Measurements from ENCODE around the gene ZFYVE28. TPM values are rescaled to one million over a fixed set of nuclear protein-coding genes. Genes with fewer than 3 reads are reported as not detected.

The ZFYVE28 gene
- total RNA-seq, 1 experiment from 2014 or later, result 0.82 TPM

DNA sequence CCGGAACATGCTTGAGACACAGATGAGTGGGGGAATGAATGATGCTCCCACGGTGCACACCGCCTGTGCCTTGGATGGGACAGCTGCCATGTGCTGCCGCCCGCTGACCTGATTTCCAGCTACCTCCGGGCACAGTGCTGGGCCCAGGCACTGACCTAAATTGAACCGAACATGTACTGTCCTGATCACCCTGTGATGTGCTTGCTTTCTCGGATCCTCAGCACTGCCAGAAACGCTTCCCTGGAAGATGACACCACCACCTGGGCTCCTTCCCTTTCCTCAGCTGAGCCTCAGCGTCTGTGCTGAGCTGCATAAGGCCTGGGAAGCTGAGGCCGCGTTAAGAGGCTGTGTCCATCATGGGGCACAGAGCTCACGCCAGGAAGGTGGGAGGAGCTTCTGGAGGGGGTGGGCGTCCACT is 117.2 kb downstream of the ZFYVE28 start:
- Mint-ChIP-seq H3K4me1 (ENCODE audit: low read depth, unreplicated experiment) (no peaks in the 10 kb centered on the region), H3K4me3 (ENCODE audit: unreplicated experiment) (no peak overlapping the region), H3K9me3 (ENCODE audit: unreplicated experiment) (peaks cover 8% of the 10 kb centered on the region), H3K27me3 (ENCODE audit: insufficient read depth, unreplicated experiment) (peaks cover 10% of the 10 kb centered on the region), H3K36me3 (ENCODE audit: insufficient read depth, unreplicated experiment) (peaks cover 10% of the 10 kb centered on the region), H3K27ac (ENCODE audit: unreplicated experiment) (no peak overlapping the region)
- ChIA-PET CTCF (interaction anchor here (0.6 kb wide), 1 partner anchor 1077 kb away, joined by 3 read pairs; no protein-coding TSS in a partner anchor), POLR2A (no interaction called here)
- Histone ChIP-seq H3K9me3 (no peaks in the 10 kb centered on the region), H3K27me3 (replicated peaks; ENCODE audit: control insufficient read depth, insufficient read depth, low read length) (no peaks in the 10 kb centered on the region), H3K4me3 (ENCODE audit: low read depth, low read length) (no peak overlapping the region), H3K4me1 (no peaks in the 10 kb centered on the region), H3K36me3 (ENCODE audit: control insufficient read depth, insufficient read depth, low read length) (no peaks in the 10 kb centered on the region)
- no peak for DNase-seq
- TF ChIP-seq, protein P1, sequence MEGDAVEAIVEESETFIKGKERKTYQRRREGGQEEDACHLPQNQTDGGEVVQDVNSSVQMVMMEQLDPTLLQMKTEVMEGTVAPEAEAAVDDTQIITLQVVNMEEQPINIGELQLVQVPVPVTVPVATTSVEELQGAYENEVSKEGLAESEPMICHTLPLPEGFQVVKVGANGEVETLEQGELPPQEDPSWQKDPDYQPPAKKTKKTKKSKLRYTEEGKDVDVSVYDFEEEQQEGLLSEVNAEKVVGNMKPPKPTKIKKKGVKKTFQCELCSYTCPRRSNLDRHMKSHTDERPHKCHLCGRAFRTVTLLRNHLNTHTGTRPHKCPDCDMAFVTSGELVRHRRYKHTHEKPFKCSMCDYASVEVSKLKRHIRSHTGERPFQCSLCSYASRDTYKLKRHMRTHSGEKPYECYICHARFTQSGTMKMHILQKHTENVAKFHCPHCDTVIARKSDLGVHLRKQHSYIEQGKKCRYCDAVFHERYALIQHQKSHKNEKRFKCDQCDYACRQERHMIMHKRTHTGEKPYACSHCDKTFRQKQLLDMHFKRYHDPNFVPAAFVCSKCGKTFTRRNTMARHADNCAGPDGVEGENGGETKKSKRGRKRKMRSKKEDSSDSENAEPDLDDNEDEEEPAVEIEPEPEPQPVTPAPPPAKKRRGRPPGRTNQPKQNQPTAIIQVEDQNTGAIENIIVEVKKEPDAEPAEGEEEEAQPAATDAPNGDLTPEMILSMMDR (IDR thresholded peaks at IDR 0.05; ENCODE audit: insufficient read depth in 1 of 2, low read depth in 1 of 2, low read length in 1 of 2, severe bottlenecking in 1 of 2, unreplicated experiment in 1 of 2), result no peak
- intact Hi-C loops (cut with micrococcal nuclease; ENCODE audit: unreplicated experiment), result no loop called here
- no TSS peak for BruUV-seq (replicated peaks)

DNA sequence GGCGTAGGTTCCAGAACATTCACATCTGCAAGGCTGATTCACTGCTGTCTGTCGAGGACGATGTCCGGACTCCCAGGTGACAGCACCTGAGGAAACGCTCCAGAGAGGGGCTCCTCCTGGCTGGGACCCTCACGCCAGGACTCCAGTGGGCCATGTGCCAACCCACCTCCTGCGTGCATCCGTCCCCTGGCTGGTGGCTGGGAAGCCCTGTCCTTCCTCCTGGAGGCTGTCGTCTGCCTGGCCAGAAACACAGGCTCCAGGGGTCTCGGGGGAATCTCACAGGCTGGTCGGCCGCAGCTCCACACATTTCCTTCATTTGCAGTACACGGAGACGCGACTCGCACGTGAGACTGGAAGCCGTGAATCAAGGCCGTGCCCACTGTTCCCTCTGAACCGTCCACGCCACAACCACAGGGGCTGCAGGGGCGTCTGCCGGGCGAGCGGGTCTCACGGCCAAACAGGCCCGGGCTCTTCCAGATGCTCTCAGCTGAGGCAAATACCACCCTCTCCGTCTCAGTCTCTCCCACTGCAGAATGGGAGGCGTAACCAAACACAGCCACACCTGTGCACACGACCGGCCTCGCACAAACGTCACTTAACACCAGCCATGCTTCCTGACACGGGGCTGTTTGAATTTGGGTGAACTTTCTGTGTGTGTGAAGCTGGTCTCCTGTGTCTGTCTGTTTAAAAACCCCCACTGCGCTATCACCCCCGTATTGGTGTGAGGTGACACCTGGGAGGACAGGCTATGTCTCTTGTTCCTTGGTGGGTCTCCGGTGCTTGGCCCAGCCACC is 117.8 kb downstream of the ZFYVE28 start:
- H3K27me3 ChIP-seq (replicated peaks; ENCODE audit: control insufficient read depth, insufficient read depth, low read length), result no peaks in the 10 kb centered on the region
- H3K27ac Mint-ChIP-seq (ENCODE audit: unreplicated experiment), result no peak overlapping the region
- intact Hi-C loops (cut with micrococcal nuclease; ENCODE audit: unreplicated experiment), result no loop called here
- no peak overlapping the region for H3K4me3 ChIP-seq (ENCODE audit: low read depth, low read length)
- no peak overlapping the region for H3K4me3 Mint-ChIP-seq (ENCODE audit: unreplicated experiment)
- no peak for DNase-seq
- ChIA-PET POLR2A (no interaction called here), CTCF (no interaction called here)
- H3K27me3 Mint-ChIP-seq (ENCODE audit: insufficient read depth, unreplicated experiment), result peaks cover 10% of the 10 kb centered on the region
- H3K9me3 Mint-ChIP-seq (ENCODE audit: unreplicated experiment), result peaks cover 8% of the 10 kb centered on the region
- no TSS peak for BruUV-seq (replicated peaks)
- TF ChIP-seq, protein P1 (IDR thresholded peaks at IDR 0.05; ENCODE audit: insufficient read depth in 1 of 2, low read depth in 1 of 2, low read length in 1 of 2, severe bottlenecking in 1 of 2, unreplicated experiment in 1 of 2), result no peak
- H3K9me3 ChIP-seq, result no peaks in the 10 kb centered on the region
- H3K36me3 ChIP-seq (ENCODE audit: control insufficient read depth, insufficient read depth, low read length), result no peaks in the 10 kb centered on the region
- peaks cover 10% of the 10 kb centered on the region for H3K36me3 Mint-ChIP-seq (ENCODE audit: insufficient read depth, unreplicated experiment)
- no peaks in the 10 kb centered on the region for H3K4me1 Mint-ChIP-seq (ENCODE audit: low read depth, unreplicated experiment)
- no peaks in the 10 kb centered on the region for H3K4me1 ChIP-seq

DNA sequence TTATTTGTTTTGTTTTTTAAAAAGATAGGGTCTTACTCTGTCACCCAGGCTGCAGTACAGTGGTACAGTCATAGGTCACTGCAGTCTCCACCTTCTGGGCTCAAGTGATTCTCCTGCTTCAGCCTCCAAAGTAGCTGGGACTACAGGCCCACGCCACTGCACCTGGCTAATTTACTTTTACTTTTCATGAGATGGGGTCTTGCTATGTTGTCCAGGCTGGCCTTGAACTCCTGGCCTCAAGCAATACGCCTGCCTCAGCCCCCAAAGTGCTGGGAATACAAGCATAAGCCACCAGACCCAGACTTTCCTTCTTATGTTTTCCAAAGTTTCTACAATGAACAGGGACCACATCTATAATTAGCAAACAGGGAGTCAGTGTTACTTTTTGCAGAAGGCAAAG is 118.7 kb downstream of the ZFYVE28 start:
- no TSS peak for BruUV-seq (replicated peaks)
- Histone ChIP-seq H3K9me3 (no peaks in the 10 kb centered on the region), H3K27me3 (replicated peaks; ENCODE audit: control insufficient read depth, insufficient read depth, low read length) (no peaks in the 10 kb centered on the region), H3K36me3 (ENCODE audit: control insufficient read depth, insufficient read depth, low read length) (no peaks in the 10 kb centered on the region), H3K4me1 (no peaks in the 10 kb centered on the region), H3K4me3 (ENCODE audit: low read depth, low read length) (no peak overlapping the region)
- Mint-ChIP-seq H3K4me3 (ENCODE audit: unreplicated experiment) (no peak overlapping the region), H3K4me1 (ENCODE audit: low read depth, unreplicated experiment) (no peaks in the 10 kb centered on the region), H3K27me3 (ENCODE audit: insufficient read depth, unreplicated experiment) (peaks cover 10% of the 10 kb centered on the region), H3K9me3 (ENCODE audit: unreplicated experiment) (peaks cover 8% of the 10 kb centered on the region), H3K36me3 (ENCODE audit: insufficient read depth, unreplicated experiment) (peaks cover 10% of the 10 kb centered on the region), H3K27ac (ENCODE audit: unreplicated experiment) (no peak overlapping the region)
- TF ChIP-seq, protein P1 (IDR thresholded peaks at IDR 0.05; ENCODE audit: insufficient read depth in 1 of 2, low read depth in 1 of 2, low read length in 1 of 2, severe bottlenecking in 1 of 2, unreplicated experiment in 1 of 2), result no peak
- ChIA-PET CTCF (no interaction called here), POLR2A (no interaction called here)
- intact Hi-C loops (cut with micrococcal nuclease; ENCODE audit: unreplicated experiment), result no loop called here
- no peak for DNase-seq

Data from Caco-2 (cell line).